GM19193 (cell line): ENCODE measurements around the gene SLC12A5.

Source experiments
- POLR2A ChIP-seq: IDR thresholded peaks from 4 replicates; pipeline ENCODE4 v1.6.1; 2011; ENCODE audit not compliant: insufficient read depth, insufficient read length; ENCODE audit errors: extremely low read depth

The SLC12A5 gene

GRCh38 chr20:46073024-46073423, 44.0 kb downstream of the SLC12A5 start:
- TF ChIP-seq POLR2A, result no peak

GRCh38 chr20:46073443-46073842, 44.4 kb downstream of the SLC12A5 start:
- TF ChIP-seq POLR2A, result no peak

GRCh38 chr20:46074006-46074405, 45.0 kb downstream of the SLC12A5 start:
- no peak for TF ChIP-seq POLR2A

- TF ChIP-seq POLR2A, result no peak
Measured at GRCh38 chr20:46076806-46077205, 47.8 kb downstream of the SLC12A5 start.

GRCh38 chr20:46077642-46078305, 48.8 kb downstream of the SLC12A5 start:
- TF ChIP-seq POLR2A, result no peak

GRCh38 chr20:46078954-46079353, 49.9 kb downstream of the SLC12A5 start:
- no peak for TF ChIP-seq POLR2A

- TF ChIP-seq POLR2A, result no peak
Measured at GRCh38 chr20:46081074-46081473, 52.1 kb downstream of the SLC12A5 start.

GRCh38 chr20:46083101-46083500, 54.1 kb downstream of the SLC12A5 start:
- TF ChIP-seq POLR2A, result no peak

- no peak for TF ChIP-seq POLR2A
Measured at GRCh38 chr20:46083531-46084061, 54.6 kb downstream of the SLC12A5 start.

- TF ChIP-seq POLR2A, result no peak
Measured at GRCh38 chr20:46084805-46085178, 55.8 kb downstream of the SLC12A5 start.

- no peak for TF ChIP-seq POLR2A
Measured at GRCh38 chr20:46085179-46085851, 56.3 kb downstream of the SLC12A5 start.

GRCh38 chr20:46087161-46087560, 58.1 kb downstream of the SLC12A5 start:
- TF ChIP-seq POLR2A, result no peak

GRCh38 chr20:46088409-46089166, 59.6 kb downstream of the SLC12A5 start:
- no peak for TF ChIP-seq POLR2A

- TF ChIP-seq POLR2A, result no peak
Measured at GRCh38 chr20:46089167-46089416, 60.1 kb downstream of the SLC12A5 start.

GRCh38 chr20:46089417-46090388, 60.7 kb downstream of the SLC12A5 start, which contains the start of gene NCOA5:
TSS of gene NCOA5 (minus strand) at chr20:46089962. CDS start at chr20:46079424, 10,538 bp downstream.
- peak; percentile 95 for TF ChIP-seq POLR2A
